DOHH2 (cell line): ENCODE data around the gene CNGA3.

Experiments used
- EZH2phosphoT487 ChIP-seq: fragments of 200-600 bp; sonication (generic); IDR thresholded peaks from 2 replicates; pipeline ENCODE4 v1.6.1; 2017; ENCODE audit warnings: borderline replicate concordance, mild to moderate bottlenecking, antibody characterized with exemption, low read length, moderate library complexity, mixed read lengths
- TF ChIP-seq, protein P1 (sequence below): fragments of 200-600 bp; sonication (generic); IDR thresholded peaks from one replicate; pipeline ENCODE4 v1.5.1; 2014; ENCODE audit warnings: antibody characterized with exemption, mild to moderate bottlenecking, low read depth, low read length; ENCODE audit not compliant: poor library complexity, severe bottlenecking

DNA sequence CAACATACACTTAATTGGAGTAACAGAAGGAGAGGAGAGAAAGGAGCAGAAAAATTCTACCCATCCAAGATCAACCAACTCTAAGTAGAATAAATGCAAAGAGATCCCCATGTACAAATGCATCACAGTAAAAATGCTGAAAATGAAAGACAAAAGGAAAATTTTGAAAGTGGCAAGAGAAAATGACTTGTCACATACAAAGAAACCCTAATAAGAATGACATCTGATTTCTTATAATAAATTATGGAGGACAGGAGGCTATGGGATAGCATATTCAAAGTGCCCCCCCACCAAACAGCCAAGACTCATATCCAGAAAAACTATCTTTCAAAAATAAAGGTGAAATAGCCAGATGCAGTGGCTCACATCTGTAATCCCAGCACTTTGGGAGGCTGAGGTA is 76.2 kb downstream of the CNGA3 start:
- TF ChIP-seq, protein P1, sequence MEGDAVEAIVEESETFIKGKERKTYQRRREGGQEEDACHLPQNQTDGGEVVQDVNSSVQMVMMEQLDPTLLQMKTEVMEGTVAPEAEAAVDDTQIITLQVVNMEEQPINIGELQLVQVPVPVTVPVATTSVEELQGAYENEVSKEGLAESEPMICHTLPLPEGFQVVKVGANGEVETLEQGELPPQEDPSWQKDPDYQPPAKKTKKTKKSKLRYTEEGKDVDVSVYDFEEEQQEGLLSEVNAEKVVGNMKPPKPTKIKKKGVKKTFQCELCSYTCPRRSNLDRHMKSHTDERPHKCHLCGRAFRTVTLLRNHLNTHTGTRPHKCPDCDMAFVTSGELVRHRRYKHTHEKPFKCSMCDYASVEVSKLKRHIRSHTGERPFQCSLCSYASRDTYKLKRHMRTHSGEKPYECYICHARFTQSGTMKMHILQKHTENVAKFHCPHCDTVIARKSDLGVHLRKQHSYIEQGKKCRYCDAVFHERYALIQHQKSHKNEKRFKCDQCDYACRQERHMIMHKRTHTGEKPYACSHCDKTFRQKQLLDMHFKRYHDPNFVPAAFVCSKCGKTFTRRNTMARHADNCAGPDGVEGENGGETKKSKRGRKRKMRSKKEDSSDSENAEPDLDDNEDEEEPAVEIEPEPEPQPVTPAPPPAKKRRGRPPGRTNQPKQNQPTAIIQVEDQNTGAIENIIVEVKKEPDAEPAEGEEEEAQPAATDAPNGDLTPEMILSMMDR = no peak
- TF ChIP-seq EZH2phosphoT487 = no peak
